Skin epidermis (tissue), 12 donors: ENCODE results near the gene PRSS21.

Experiments used
- H3K27ac ChIP-seq, 21 experiments: fragments of 200-600 bp; sonication (generic) in 11 of 21; one replicate each; pipeline ENCODE4 v1.5.0; 2020; ENCODE audit warnings: mild to moderate bottlenecking in 3 of 21, inconsistent platforms in 2 of 21, moderate library complexity in 2 of 21
- H3K4me3 ChIP-seq, 7 experiments: fragments of 200-600 bp; sonication (generic) in 2 of 7; one replicate each; pipeline ENCODE4 v1.5.0; 2020; ENCODE audit warnings: inconsistent platforms in 2 of 7, mild to moderate bottlenecking in 2 of 7, moderate library complexity in 1 of 7

The PRSS21 gene

GRCh38 chr16:2836646-2837508 lies 19.8 kb downstream of the PRSS21 start:
- Histone ChIP-seq H3K4me3 (no peak overlapping the region), H3K27ac (peak overlapping the region in 10 of 21 experiments; percentile 14 to 79 (median 36))

- no peak overlapping the region for H3K4me3 ChIP-seq
- no peak overlapping the region for H3K27ac ChIP-seq
These were observed 21.9 kb downstream of the PRSS21 start for GRCh38 chr16:2838928-2839327.

GRCh38 chr16:2839650-2840450 lies 22.8 kb downstream of the PRSS21 start:
- H3K27ac ChIP-seq = no peak overlapping the region
- H3K4me3 ChIP-seq = no peak overlapping the region

GRCh38 chr16:2840914-2841313 lies 23.9 kb downstream of the PRSS21 start:
- H3K4me3 ChIP-seq = no peak overlapping the region
- peak overlapping the region in 1 of 21 experiments; percentile 70 for H3K27ac ChIP-seq

- Histone ChIP-seq H3K4me3 (peak overlapping the region in 2 of 7 experiments; percentile 6 to 16), H3K27ac (peak overlapping the region in 7 of 21 experiments; percentile 13 to 70 (median 50))
These were observed 24.7 kb downstream of the PRSS21 start for GRCh38 chr16:2841606-2842339.

GRCh38 chr16:2842340-2843000 lies 25.4 kb downstream of the PRSS21 start:
- Histone ChIP-seq H3K27ac (peak overlapping the region in 7 of 21 experiments; percentile 13 to 70 (median 50)), H3K4me3 (peak overlapping the region in 2 of 7 experiments; percentile 6 to 16)

- H3K4me3 ChIP-seq = no peak overlapping the region
These were observed 26.5 kb downstream of the PRSS21 start for GRCh38 chr16:2843526-2843925.

GRCh38 chr16:2845116-2845515 lies 28.1 kb downstream of the PRSS21 start:
- no peak overlapping the region for H3K27ac ChIP-seq
- no peak overlapping the region for H3K4me3 ChIP-seq

More at GRCh38 chr16:2843526-2843925, 26.5 kb downstream of the PRSS21 start:
- no peak overlapping the region for H3K27ac ChIP-seq

GRCh38 chr16:2846511-2847310 lies 29.7 kb downstream of the PRSS21 start:
- no peak overlapping the region for H3K27ac ChIP-seq
- no peak overlapping the region for H3K4me3 ChIP-seq

GRCh38 chr16:2848933-2849725 lies 32.1 kb downstream of the PRSS21 start:
- Histone ChIP-seq H3K4me3 (no peak overlapping the region), H3K27ac (no peak overlapping the region)

GRCh38 chr16:2852003-2852730 lies 35.1 kb downstream of the PRSS21 start:
- Histone ChIP-seq H3K4me3 (no peak overlapping the region), H3K27ac (no peak overlapping the region)

GRCh38 chr16:2852731-2853507 lies 35.9 kb downstream of the PRSS21 start:
- Histone ChIP-seq H3K4me3 (no peak overlapping the region), H3K27ac (no peak overlapping the region)

- Histone ChIP-seq H3K4me3 (no peak overlapping the region), H3K27ac (no peak overlapping the region)
These were observed 36.6 kb downstream of the PRSS21 start for GRCh38 chr16:2853531-2854073.

GRCh38 chr16:2854700-2855309 lies 37.8 kb downstream of the PRSS21 start:
- peak overlapping the region in 1 of 21 experiments; percentile 77 for H3K27ac ChIP-seq
- no peak overlapping the region for H3K4me3 ChIP-seq

GRCh38 chr16:2855536-2855935 lies 38.5 kb downstream of the PRSS21 start:
- peak overlapping the region in 10 of 21 experiments; percentile 10 to 80 (median 58) for H3K27ac ChIP-seq

More at GRCh38 chr16:2855536-2855935, 38.5 kb downstream of the PRSS21 start:
- H3K4me3 ChIP-seq = peak overlapping the region in 1 of 7 experiments; percentile 21
